GM21576 (cell line): Measurements from ENCODE around the gene NACC1.
"Not testable (repeated sequence)": the region's sequence is repeated elsewhere in the genome, so short reads cannot be mapped to it uniquely, and the experiment has no call there.

Experiments used
- ATAC-seq: cut with Tn5 transposase; IDR thresholded peaks from one replicate; pipeline ENCODE4 v1.9.1; 2021; ENCODE audit warnings: mild to moderate bottlenecking, moderate library complexity; ENCODE audit not compliant: unreplicated experiment

The NACC1 gene

GRCh38 chr19:13160557-13160956, 42.5 kb downstream of the NACC1 start:
- ATAC-seq, result no peak

GRCh38 chr19:13162724-13163608, 44.9 kb downstream of the NACC1 start:
- ATAC-seq, result peak; percentile 37

GRCh38 chr19:13163609-13164342, 45.7 kb downstream of the NACC1 start:
- ATAC-seq, result no peak

- ATAC-seq, result no peak
These were observed 46.5 kb downstream of the NACC1 start for GRCh38 chr19:13164343-13165161.

GRCh38 chr19:13165162-13165997, 47.3 kb downstream of the NACC1 start:
- ATAC-seq, result no peak

GRCh38 chr19:13166151-13166550, 48.1 kb downstream of the NACC1 start:
- ATAC-seq, result not testable (repeated sequence)

GRCh38 chr19:13169769-13170168, 51.7 kb downstream of the NACC1 start:
- ATAC-seq, result no peak

GRCh38 chr19:13171146-13171545, 53.1 kb downstream of the NACC1 start:
- no peak for ATAC-seq

- no peak for ATAC-seq
These were observed 54.5 kb downstream of the NACC1 start for GRCh38 chr19:13172346-13173138.

GRCh38 chr19:13173139-13173737, 55.2 kb downstream of the NACC1 start:
- ATAC-seq, result no peak

GRCh38 chr19:13176345-13176744, 58.3 kb downstream of the NACC1 start:
- ATAC-seq, result no peak

- not testable (repeated sequence) for ATAC-seq
These were observed 59.5 kb downstream of the NACC1 start for GRCh38 chr19:13177584-13177983.

- ATAC-seq, result not testable (repeated sequence)
These were observed 60.2 kb downstream of the NACC1 start for GRCh38 chr19:13178291-13178690.

- no peak for ATAC-seq
These were observed 63.8 kb downstream of the NACC1 start for GRCh38 chr19:13181747-13182388.

- ATAC-seq, result not testable (repeated sequence)
These were observed 66.9 kb downstream of the NACC1 start for GRCh38 chr19:13184926-13185325.

GRCh38 chr19:13185763-13186657, 67.9 kb downstream of the NACC1 start:
- ATAC-seq, result not testable (repeated sequence)

- ATAC-seq, result not testable (repeated sequence)
These were observed 68.6 kb downstream of the NACC1 start for GRCh38 chr19:13186688-13187087.
